ENCODE measurements around the gene JMJD8. TPM values are rescaled to one million over a fixed set of nuclear protein-coding genes. Genes with fewer than 3 reads are reported as not detected.
"Not testable (repeated sequence)": the region's sequence is repeated elsewhere in the genome, so short reads cannot be mapped to it uniquely, and the experiment has no call there.

Gene JMJD8
- total RNA-seq, 4 donors from 2014 or later: 72.8 to 156 (median 124) TPM

DNA sequence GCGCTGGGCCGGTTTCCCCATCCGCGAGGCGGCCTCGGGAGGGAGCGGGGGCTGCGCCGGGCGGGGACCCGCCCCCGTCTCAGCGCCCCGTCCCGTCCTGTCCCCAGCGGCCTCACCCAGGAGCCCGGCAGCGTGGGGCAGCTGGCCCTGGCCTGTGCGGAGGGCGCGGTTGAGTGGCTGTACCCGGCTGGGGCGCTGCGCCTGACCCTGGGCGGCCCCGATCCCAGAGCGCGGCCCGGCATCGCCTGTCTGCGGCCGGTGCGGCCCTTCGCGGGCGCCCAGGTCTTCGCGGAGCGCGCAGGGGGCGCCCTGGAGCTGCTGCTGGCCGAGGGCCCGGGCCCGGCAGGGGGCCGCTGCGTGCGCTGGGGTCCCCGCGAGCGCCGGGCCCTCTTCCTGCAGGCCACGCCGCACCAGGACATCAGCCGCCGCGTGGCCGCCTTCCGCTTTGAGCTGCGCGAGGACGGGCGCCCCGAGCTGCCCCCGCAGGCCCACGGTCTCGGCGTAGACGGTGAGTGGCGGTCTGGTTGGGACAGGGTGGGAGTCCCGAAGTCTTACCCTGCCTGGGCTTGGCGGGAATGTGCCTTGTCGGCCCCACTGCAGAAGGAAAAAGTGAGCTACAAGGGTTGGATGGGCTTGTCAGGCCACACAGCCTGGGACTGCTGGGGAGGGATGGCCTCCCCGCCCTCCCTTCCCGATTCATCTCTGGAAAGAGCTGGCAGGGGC is 31.5 kb upstream of the JMJD8 start:
- Histone ChIP-seq H3K36me3 (no peaks in the 10 kb centered on the region), H3K4me3 (replicated peaks in 1 of 3) (peak overlapping the region; percentile 53 to 57 (median 53)), H3K27ac (no peak overlapping the region), H3K4me1 (peaks cover 23 to 46% of the 10 kb centered on the region in 2 donors), H3K27me3 (no peaks in the 10 kb centered on the region), H3K9me3 (no peaks in the 10 kb centered on the region)
- no peak for TF ChIP-seq POLR2A (IDR thresholded peaks at IDR 0.05)
- TF ChIP-seq, protein P1, sequence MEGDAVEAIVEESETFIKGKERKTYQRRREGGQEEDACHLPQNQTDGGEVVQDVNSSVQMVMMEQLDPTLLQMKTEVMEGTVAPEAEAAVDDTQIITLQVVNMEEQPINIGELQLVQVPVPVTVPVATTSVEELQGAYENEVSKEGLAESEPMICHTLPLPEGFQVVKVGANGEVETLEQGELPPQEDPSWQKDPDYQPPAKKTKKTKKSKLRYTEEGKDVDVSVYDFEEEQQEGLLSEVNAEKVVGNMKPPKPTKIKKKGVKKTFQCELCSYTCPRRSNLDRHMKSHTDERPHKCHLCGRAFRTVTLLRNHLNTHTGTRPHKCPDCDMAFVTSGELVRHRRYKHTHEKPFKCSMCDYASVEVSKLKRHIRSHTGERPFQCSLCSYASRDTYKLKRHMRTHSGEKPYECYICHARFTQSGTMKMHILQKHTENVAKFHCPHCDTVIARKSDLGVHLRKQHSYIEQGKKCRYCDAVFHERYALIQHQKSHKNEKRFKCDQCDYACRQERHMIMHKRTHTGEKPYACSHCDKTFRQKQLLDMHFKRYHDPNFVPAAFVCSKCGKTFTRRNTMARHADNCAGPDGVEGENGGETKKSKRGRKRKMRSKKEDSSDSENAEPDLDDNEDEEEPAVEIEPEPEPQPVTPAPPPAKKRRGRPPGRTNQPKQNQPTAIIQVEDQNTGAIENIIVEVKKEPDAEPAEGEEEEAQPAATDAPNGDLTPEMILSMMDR (IDR thresholded peaks at IDR 0.05): peak in 1 of 6 experiments; percentile 8
- peak in 1 of 2 donors; percentile 35 for DNase-seq
- WGBS, 2 donors: 0 to 3% methylated on average over 2 to 19 of the region's 74 CpGs
- intact Hi-C loops (cut with DNase I): loop anchor here (10.0 kb wide), 1 partner anchor 339 kb away; no protein-coding TSS in a partner anchor

DNA sequence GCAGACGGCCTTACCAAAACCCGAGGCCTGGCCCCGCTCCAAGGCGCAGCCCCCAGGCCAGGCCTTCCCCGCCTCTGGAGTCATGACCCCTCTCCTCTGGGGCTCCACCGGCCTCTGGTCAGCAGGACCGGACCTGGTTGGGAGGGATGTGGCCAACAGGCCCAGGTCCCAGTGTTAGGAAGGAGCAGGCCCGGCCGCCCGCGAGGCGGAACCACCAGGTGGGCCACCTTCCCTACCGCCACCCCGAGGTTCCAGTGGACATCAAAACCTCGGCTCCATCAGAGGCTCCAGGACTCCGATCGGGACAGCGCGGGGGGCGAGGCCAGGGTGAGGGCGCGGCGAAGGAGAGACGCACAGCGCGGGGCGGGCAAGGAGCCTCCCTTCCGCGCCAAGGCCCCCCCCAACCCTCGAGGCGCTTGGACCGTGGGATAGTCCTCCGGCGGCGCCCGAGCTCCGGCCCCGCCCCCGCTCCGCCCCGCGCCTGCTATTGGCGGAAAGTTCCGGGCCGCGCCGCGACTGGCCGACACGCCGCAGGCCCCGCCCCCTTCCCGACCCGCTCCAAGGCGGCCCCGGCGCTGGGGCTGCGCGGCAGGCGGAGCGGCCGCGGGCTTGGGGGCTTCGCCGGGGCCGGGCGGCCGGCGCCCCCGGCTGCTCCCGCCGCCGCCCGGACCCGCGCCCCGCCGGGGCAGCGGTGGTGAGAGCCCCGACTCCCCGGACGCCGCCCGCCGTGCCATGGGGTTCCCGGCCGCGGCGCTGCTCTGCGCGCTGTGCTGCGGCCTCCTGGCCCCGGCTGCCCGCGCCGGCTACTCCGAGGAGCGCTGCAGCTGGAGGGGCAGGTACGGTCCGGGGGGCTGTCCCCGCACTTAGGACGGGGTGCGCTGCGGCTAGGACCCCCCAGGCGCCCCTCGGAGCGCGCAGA is 30.7 kb upstream of the JMJD8 start, which contains the start of gene METRN:
Gene METRN (plus strand): TSS at position 561 of the 919 bp plus-strand sequence. CDS start 172 bp downstream, at position 733.
- WGBS, 2 donors: 14 to 33% methylated on average over 3 to 15 of the region's 108 CpGs
- no peaks in the 10 kb centered on the region for H3K27me3 ChIP-seq
- intact Hi-C loops (cut with DNase I): loop anchor here (10.0 kb wide), 1 partner anchor 340 kb away; no protein-coding TSS in a partner anchor
- H3K36me3 ChIP-seq: no peaks in the 10 kb centered on the region
- TF ChIP-seq, protein P1 (IDR thresholded peaks at IDR 0.05): no peak
- TF ChIP-seq POLR2A (IDR thresholded peaks at IDR 0.05): peak in 1 of 2 donors; percentile 46
- no peak within 1 kb of the TSS for H3K27ac ChIP-seq
- peaks cover 17 to 39% of the 10 kb centered on the region in 2 donors for H3K4me1 ChIP-seq
- peak within 1 kb of the TSS; percentile 53 to 57 (median 53) for H3K4me3 ChIP-seq (replicated peaks in 1 of 3)
- peak; percentile 94 to 96 for DNase-seq
- H3K9me3 ChIP-seq: no peaks in the 10 kb centered on the region

DNA sequence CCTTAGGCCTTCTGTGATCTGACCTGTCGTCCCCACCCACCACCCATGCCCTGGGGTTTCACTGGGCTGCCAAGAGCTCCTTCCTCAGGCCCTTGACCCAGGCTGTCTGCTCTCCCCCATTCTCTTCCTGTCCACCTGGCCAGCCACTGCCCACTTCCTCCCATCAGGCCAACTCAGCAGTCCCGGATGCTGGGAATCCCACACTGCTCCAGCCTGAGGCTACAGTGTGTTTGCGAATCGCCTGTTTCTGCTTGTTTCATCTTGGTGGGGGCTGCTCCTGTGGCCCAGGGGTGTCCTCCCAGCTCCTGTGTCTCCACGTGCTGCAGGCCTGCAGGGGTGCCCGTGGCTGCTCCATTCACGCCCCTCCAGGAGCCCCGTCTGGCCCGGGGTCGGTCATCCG is 29.9 kb upstream of the JMJD8 start:
- H3K36me3 ChIP-seq: no peaks in the 10 kb centered on the region
- H3K27me3 ChIP-seq: no peaks in the 10 kb centered on the region
- peaks cover 15 to 33% of the 10 kb centered on the region in 2 donors for H3K4me1 ChIP-seq
- peak overlapping the region in 1 of 3 donors; percentile 31 for H3K4me3 ChIP-seq (replicated peaks in 1 of 3)
- TF ChIP-seq, protein P1 (IDR thresholded peaks at IDR 0.05): no peak
- no peak for TF ChIP-seq POLR2A (IDR thresholded peaks at IDR 0.05)
- H3K27ac ChIP-seq: no peak overlapping the region
- no peak for DNase-seq
- no peaks in the 10 kb centered on the region for H3K9me3 ChIP-seq
- intact Hi-C loops (cut with DNase I): loop anchor here (10.0 kb wide), 1 partner anchor 341 kb away; no protein-coding TSS in a partner anchor
- WGBS, 2 donors: 62 to 64% methylated on average over 9 to 10 of the region's 11 CpGs

DNA sequence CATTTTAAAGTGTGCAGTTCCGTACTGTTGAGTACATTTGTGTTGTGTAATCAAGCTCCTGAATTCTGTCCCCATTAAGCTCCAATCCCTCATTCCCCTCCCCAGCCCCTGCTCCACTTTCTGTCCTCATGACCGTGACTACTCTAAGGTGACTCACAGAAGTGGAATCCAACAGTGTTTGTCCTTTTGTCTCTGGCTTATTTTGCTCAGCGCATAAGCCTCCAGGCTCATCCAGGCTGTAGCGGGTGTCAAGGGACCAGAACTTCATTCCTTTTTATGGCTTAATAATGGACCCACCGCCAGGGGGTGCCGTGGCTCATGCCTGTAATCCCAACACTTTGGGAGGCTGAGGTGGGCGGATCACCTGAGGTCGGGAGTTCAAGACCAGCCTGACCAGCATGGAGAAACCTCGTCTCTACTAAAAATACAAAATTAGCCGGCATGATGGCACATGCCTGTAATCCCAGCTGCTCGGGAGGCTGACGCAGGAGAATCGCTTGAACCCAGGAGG is 28.7 kb upstream of the JMJD8 start:
- intact Hi-C loops (cut with DNase I): loop anchor here (10.0 kb wide), 1 partner anchor 342 kb away; no protein-coding TSS in a partner anchor
- not testable (repeated sequence) for H3K27ac ChIP-seq; H3K36me3 ChIP-seq; DNase-seq; H3K27me3 ChIP-seq; H3K9me3 ChIP-seq; H3K4me3 ChIP-seq (replicated peaks in 1 of 3)
- peaks cover 15 to 22% of the 10 kb centered on the region in 2 donors for H3K4me1 ChIP-seq
- 54% methylated on average over 13 of the region's 13 CpGs for WGBS, 2 donors
- TF ChIP-seq, protein P1 (IDR thresholded peaks at IDR 0.05): peak in 2 of 6 experiments; percentile 9 to 21

Data from thyroid gland (tissue), 4 donors.